ENCODE results near the gene HCFC1R1. TPM values are rescaled to one million over a fixed set of nuclear protein-coding genes. Genes with fewer than 3 reads are reported as not detected.

HCFC1R1 gene
- total RNA-seq, 1 experiment from 2014 or later, result 60.0 TPM

DNA sequence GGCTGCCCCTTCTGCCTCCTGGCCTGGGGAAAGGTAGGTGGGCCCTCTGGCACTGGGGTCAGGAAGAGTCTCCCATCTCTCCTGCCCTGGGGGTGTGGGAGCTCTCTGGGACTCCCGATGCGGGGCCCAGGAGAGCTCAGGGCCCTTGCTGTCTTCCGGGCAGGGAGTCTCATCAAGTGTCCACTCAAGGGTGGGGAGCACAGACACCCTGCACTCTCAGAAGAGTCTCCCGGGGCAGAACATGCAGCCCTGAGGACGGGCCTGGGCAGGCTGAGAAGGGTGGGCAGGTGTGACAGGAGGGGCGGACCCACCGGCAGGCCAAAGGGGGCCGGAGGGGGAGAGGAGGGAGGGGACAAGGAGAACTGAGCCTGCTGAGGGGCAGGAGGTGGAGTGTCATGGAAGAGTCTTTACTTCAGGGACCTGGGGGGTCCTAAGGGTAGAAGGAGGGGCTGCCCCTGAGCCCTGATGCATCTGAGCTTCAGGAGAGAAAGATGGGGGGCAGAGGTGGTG lies 35.1 kb downstream of the HCFC1R1 start:
- no peak for ATAC-seq
- BruUV-seq (replicated peaks), result no TSS peak
- H3K9me3 ChIP-seq (ENCODE audit: control insufficient read depth in 1 of 2, insufficient read depth in 1 of 2, low read depth in 1 of 2, low read length in 2 of 2), result no peaks in the 10 kb centered on the region
- no peaks in the 10 kb centered on the region for H3K36me3 ChIP-seq (ENCODE audit: control insufficient read depth in 1 of 2, insufficient read depth in 2 of 2, low read length in 2 of 2)
- H3K9ac ChIP-seq (ENCODE audit: low read length), result no peak overlapping the region
- DNase-seq (ENCODE audit: low read depth, low spot score), result no peak
- no peak overlapping the region for H3K4me3 ChIP-seq (replicated peaks in 1 of 2; ENCODE audit: low read depth in 1 of 2, low read length in 2 of 2)
- H3K4me1 ChIP-seq (ENCODE audit: control insufficient read depth in 1 of 2, insufficient read depth in 2 of 2, low read length in 2 of 2), result peaks cover 16 to 28% of the 10 kb centered on the region in 2 experiments
- CTCF ChIA-PET, result no interaction called here
- H3K4me2 ChIP-seq (ENCODE audit: low read length), result no peak overlapping the region
- H3K79me2 ChIP-seq (ENCODE audit: insufficient read depth, low read length), result no peaks in the 10 kb centered on the region
- no peaks in the 10 kb centered on the region for H4K20me1 ChIP-seq (ENCODE audit: insufficient read depth)
- RAD21 ChIA-PET (ENCODE audit: low non-redundant PET in 1 of 2, low total read pairs in 2 of 2, uncharacterized antibody in 2 of 2, unreplicated experiment in 2 of 2), result no interaction called here
- no peaks in the 10 kb centered on the region for H3K9me2 ChIP-seq (ENCODE audit: insufficient read depth)
- no peak overlapping the region for H2AFZ ChIP-seq (ENCODE audit: low read depth, low read length, poor library complexity, severe bottlenecking)
- POLR2A ChIA-PET, result interaction anchor here (0.7 kb wide), 2 partner anchors 11 to 32 kb away, joined by 3 to 4 read pairs; no protein-coding TSS in a partner anchor
- TF ChIP-seq CBX3 (IDR thresholded peaks at IDR 0.05; ENCODE audit: low read depth) (no peak), SIN3A (IDR thresholded peaks at IDR 0.05; ENCODE audit: low read depth) (no peak), EZH2phosphoT487 (IDR thresholded peaks at IDR 0.05; ENCODE audit: borderline replicate concordance) (no peak), CEBPB (IDR thresholded peaks at IDR 0.05; ENCODE audit: low read depth) (no peak), EGR1 (IDR thresholded peaks at IDR 0.05; ENCODE audit: low read depth) (no peak), YY1 (IDR thresholded peaks at IDR 0.05; ENCODE audit: extremely low read depth, insufficient replicate concordance, low read depth, low read length) (no peak), POLR2A (IDR thresholded peaks at IDR 0.05; ENCODE audit: borderline replicate concordance, extremely low read depth, insufficient read depth, insufficient read length) (no peak), SP1 (IDR thresholded peaks at IDR 0.05; ENCODE audit: low read depth) (no peak)
- TF ChIP-seq, protein P1, sequence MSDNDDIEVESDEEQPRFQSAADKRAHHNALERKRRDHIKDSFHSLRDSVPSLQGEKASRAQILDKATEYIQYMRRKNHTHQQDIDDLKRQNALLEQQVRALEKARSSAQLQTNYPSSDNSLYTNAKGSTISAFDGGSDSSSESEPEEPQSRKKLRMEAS (IDR thresholded peaks at IDR 0.05), result no peak
- TF ChIP-seq, protein P2, sequence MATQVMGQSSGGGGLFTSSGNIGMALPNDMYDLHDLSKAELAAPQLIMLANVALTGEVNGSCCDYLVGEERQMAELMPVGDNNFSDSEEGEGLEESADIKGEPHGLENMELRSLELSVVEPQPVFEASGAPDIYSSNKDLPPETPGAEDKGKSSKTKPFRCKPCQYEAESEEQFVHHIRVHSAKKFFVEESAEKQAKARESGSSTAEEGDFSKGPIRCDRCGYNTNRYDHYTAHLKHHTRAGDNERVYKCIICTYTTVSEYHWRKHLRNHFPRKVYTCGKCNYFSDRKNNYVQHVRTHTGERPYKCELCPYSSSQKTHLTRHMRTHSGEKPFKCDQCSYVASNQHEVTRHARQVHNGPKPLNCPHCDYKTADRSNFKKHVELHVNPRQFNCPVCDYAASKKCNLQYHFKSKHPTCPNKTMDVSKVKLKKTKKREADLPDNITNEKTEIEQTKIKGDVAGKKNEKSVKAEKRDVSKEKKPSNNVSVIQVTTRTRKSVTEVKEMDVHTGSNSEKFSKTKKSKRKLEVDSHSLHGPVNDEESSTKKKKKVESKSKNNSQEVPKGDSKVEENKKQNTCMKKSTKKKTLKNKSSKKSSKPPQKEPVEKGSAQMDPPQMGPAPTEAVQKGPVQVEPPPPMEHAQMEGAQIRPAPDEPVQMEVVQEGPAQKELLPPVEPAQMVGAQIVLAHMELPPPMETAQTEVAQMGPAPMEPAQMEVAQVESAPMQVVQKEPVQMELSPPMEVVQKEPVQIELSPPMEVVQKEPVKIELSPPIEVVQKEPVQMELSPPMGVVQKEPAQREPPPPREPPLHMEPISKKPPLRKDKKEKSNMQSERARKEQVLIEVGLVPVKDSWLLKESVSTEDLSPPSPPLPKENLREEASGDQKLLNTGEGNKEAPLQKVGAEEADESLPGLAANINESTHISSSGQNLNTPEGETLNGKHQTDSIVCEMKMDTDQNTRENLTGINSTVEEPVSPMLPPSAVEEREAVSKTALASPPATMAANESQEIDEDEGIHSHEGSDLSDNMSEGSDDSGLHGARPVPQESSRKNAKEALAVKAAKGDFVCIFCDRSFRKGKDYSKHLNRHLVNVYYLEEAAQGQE (IDR thresholded peaks at IDR 0.05; ENCODE audit: low read depth), result no peak
- H3K27ac ChIP-seq (ENCODE audit: low read depth, low read length), result no peak overlapping the region
- intact Hi-C loops (cut with micrococcal nuclease), result no loop called here
- H3K27me3 ChIP-seq (ENCODE audit: insufficient read depth, low read length), result no peaks in the 10 kb centered on the region

Data from HCT116 (cell line).